NCI-H146 (cell line): ENCODE measurements around the gene RIPPLY2.
A peak's percentile ranks its signal among the peaks of the same experiment; 100 is the strongest.
"Not testable (repeated sequence)": the region's sequence is repeated elsewhere in the genome, so short reads cannot be mapped to it uniquely, and the experiment has no call there.

Experiments used
- DNase-seq: peaks from one replicate; lab custom pipeline; 2025; lab: John Stamatoyannopoulos, UW

Gene RIPPLY2

GRCh38 chr6:83860359-83860755 is 7.2 kb downstream of the RIPPLY2 start:
- DNase-seq: no peak

GRCh38 chr6:83860782-83861495 is 7.8 kb downstream of the RIPPLY2 start:
- no peak for DNase-seq

- DNase-seq: no peak
Observed at GRCh38 chr6:83862776-83863471, 9.8 kb downstream of the RIPPLY2 start.

GRCh38 chr6:83867043-83867442 is 13.9 kb downstream of the RIPPLY2 start:
- DNase-seq: no peak

- DNase-seq: no peak
Observed at GRCh38 chr6:83867527-83868161, 14.5 kb downstream of the RIPPLY2 start.

GRCh38 chr6:83868639-83869038 is 15.5 kb downstream of the RIPPLY2 start:
- no peak for DNase-seq

- DNase-seq: no peak
Observed at GRCh38 chr6:83870649-83871048, 17.5 kb downstream of the RIPPLY2 start.

GRCh38 chr6:83872386-83873118 is 19.4 kb downstream of the RIPPLY2 start:
- DNase-seq: no peak

- no peak for DNase-seq
Observed at GRCh38 chr6:83873869-83874268, 20.7 kb downstream of the RIPPLY2 start.

GRCh38 chr6:83875843-83876242 is 22.7 kb downstream of the RIPPLY2 start:
- no peak for DNase-seq

- no peak for DNase-seq
Observed at GRCh38 chr6:83878902-83879644, 25.9 kb downstream of the RIPPLY2 start.

- DNase-seq: no peak
Observed at GRCh38 chr6:83879746-83880145, 26.6 kb downstream of the RIPPLY2 start.

- DNase-seq: no peak
Observed at GRCh38 chr6:83883240-83883639, 30.1 kb downstream of the RIPPLY2 start.

GRCh38 chr6:83884523-83884922 is 31.4 kb downstream of the RIPPLY2 start:
- peak; percentile 53 for DNase-seq

- DNase-seq: no peak
Observed at GRCh38 chr6:83885984-83886383, 32.8 kb downstream of the RIPPLY2 start.

- DNase-seq: no peak
Observed at GRCh38 chr6:83889621-83890020, 36.5 kb downstream of the RIPPLY2 start.

GRCh38 chr6:83890520-83890919 is 37.4 kb downstream of the RIPPLY2 start:
- no peak for DNase-seq

- DNase-seq: no peak
Observed at GRCh38 chr6:83891586-83891985, 38.4 kb downstream of the RIPPLY2 start.

GRCh38 chr6:83893024-83893423 is 39.9 kb downstream of the RIPPLY2 start:
- DNase-seq: no peak

GRCh38 chr6:83897094-83897493 is 43.9 kb downstream of the RIPPLY2 start:
- not testable (repeated sequence) for DNase-seq

GRCh38 chr6:83901624-83902023 is 48.5 kb downstream of the RIPPLY2 start:
- no peak for DNase-seq

- no peak for DNase-seq
Observed at GRCh38 chr6:83904395-83904794, 51.2 kb downstream of the RIPPLY2 start.
